WTC11 (cell line): Measurements from ENCODE around the gene AKT3. TPM values are rescaled to one million over a fixed set of nuclear protein-coding genes. Genes with fewer than 3 reads are reported as not detected.

Experiments used
- ATAC-seq: fragments of 200-7000 bp; cut with Tn5 transposase; 2 replicates; pipeline ENCODE4 v1.10.0; 2021; ENCODE audit warnings: mild to moderate bottlenecking, moderate library complexity
- CTCF ChIA-PET: fragments of 300-600 bp; sonication (Branson Sonifier 250); formaldehyde crosslinking; loops from one replicate; lab custom pipeline; 2021; ENCODE audit warnings: antibody characterized with exemption; lab: Charles Lee
- POLR2A ChIA-PET: fragments of 350-600 bp; sonication (Branson Sonifier 250); formaldehyde crosslinking; loops from one replicate; lab custom pipeline; 2021; ENCODE audit warnings: antibody characterized with exemption; lab: Charles Lee
- DNase-seq: peaks from one replicate; pipeline ENCODE4 v3.0.0; 2021; ENCODE audit warnings: low spot score
- H3K27ac Mint-ChIP-seq: 2 replicates; pipeline ENCODE4 v1.8.0; 2021; ENCODE audit warnings: mixed read lengths
- H3K27me3 Mint-ChIP-seq: 2 replicates; pipeline ENCODE4 v1.8.0; 2021; ENCODE audit warnings: low read depth, mild to moderate bottlenecking, moderate library complexity, mixed read lengths
- H3K36me3 Mint-ChIP-seq: 2 replicates; pipeline ENCODE4 v1.8.0; 2021; ENCODE audit warnings: mixed read lengths
- H3K4me1 Mint-ChIP-seq: 2 replicates; pipeline ENCODE4 v1.8.0; 2022; ENCODE audit warnings: mixed read lengths
- H3K4me3 Mint-ChIP-seq: 2 replicates; pipeline ENCODE4 v1.8.0; 2021; ENCODE audit warnings: mild to moderate bottlenecking, moderate library complexity, mixed read lengths
- H3K9me3 Mint-ChIP-seq: 2 replicates; pipeline ENCODE4 v1.8.0; 2021; ENCODE audit warnings: mixed read lengths
- EMX1 ChIP-seq: fragments of 250-450 bp; sonication (Bioruptor Pico); IDR thresholded peaks from 2 replicates; pipeline ENCODE4 v1.8.0; 2021; ENCODE audit warnings: mild to moderate bottlenecking
- HMGA2 ChIP-seq: fragments of 250-450 bp; sonication (Bioruptor Pico); IDR thresholded peaks from 2 replicates; pipeline ENCODE4 v1.4.0; 2021; ENCODE audit warnings: mild to moderate bottlenecking, moderate library complexity
- KAT7 ChIP-seq: sonication (generic); formaldehyde crosslinking; IDR thresholded peaks from 2 replicates; pipeline ENCODE4 v1.8.1; 2023; ENCODE audit warnings: missing genetic modification reagents, mild to moderate bottlenecking, borderline replicate concordance
- NR2C2 ChIP-seq: sonication (generic); formaldehyde crosslinking; IDR thresholded peaks from 2 replicates; pipeline ENCODE4 v1.8.0; 2022; ENCODE audit warnings: mild to moderate bottlenecking, missing genetic modification reagents
- RELA ChIP-seq: sonication (generic); formaldehyde crosslinking; IDR thresholded peaks from 2 replicates; pipeline ENCODE4 v1.8.1; 2022; ENCODE audit warnings: missing genetic modification reagents, mild to moderate bottlenecking, borderline replicate concordance
- SP1 ChIP-seq: sonication (generic); formaldehyde crosslinking; conservative IDR thresholded peaks from 2 replicates; pipeline ENCODE4 v1.8.1; 2022; ENCODE audit warnings: missing genetic modification reagents
- TEAD1 ChIP-seq: sonication (generic); formaldehyde crosslinking; IDR thresholded peaks from 2 replicates; pipeline ENCODE4 v1.8.0; 2022; ENCODE audit warnings: mild to moderate bottlenecking, missing genetic modification reagents
- ZBTB21 ChIP-seq: sonication (generic); formaldehyde crosslinking; IDR thresholded peaks from 2 replicates; pipeline ENCODE4 v1.8.1; 2023; ENCODE audit warnings: mild to moderate bottlenecking, missing genetic modification reagents, borderline replicate concordance
- ZNF121 ChIP-seq: sonication (generic); formaldehyde crosslinking; IDR thresholded peaks from 2 replicates; pipeline ENCODE4 v1.8.0; 2023; ENCODE audit warnings: missing genetic modification reagents
- ZNF219 ChIP-seq: sonication (generic); formaldehyde crosslinking; IDR thresholded peaks from 2 replicates; pipeline ENCODE4 v1.8.0; 2023; ENCODE audit warnings: missing genetic modification reagents, mild to moderate bottlenecking, borderline replicate concordance
- ZNF416 ChIP-seq: fragments of 250-450 bp; sonication (Bioruptor Pico); IDR thresholded peaks from 2 replicates; pipeline ENCODE4 v1.9.0; 2021; ENCODE audit warnings: mild to moderate bottlenecking, inconsistent platforms
- ZNF671 ChIP-seq: fragments of 250-450 bp; sonication (Bioruptor Pico); IDR thresholded peaks from 2 replicates; pipeline ENCODE4 v1.8.0; 2021; ENCODE audit warnings: mild to moderate bottlenecking
- total RNA-seq: library from RNA; stranded (reverse); gene quantifications from 3 replicates; pipeline ENCODE4 v1.2.3, GENCODE V29; 2021
- TF ChIP-seq, protein P1 (sequence below): fragments of 250-450 bp; sonication (Bioruptor Pico); IDR thresholded peaks from 2 replicates; pipeline ENCODE4 v1.9.0; 2021; ENCODE audit warnings: mild to moderate bottlenecking, borderline replicate concordance
- TF ChIP-seq, protein P2 (sequence below): fragments of 250-450 bp; sonication (Bioruptor Pico); IDR thresholded peaks from 2 replicates; pipeline ENCODE4 v1.9.0; 2021; ENCODE audit warnings: moderate library complexity, mild to moderate bottlenecking, inconsistent platforms, borderline replicate concordance
- TF ChIP-seq, protein P3 (sequence below): sonication (generic); formaldehyde crosslinking; IDR thresholded peaks from 2 replicates; pipeline ENCODE4 v1.8.1; 2022; ENCODE audit warnings: low read depth, mild to moderate bottlenecking, moderate library complexity, missing genetic modification reagents, borderline replicate concordance
- TF ChIP-seq, protein P4 (sequence below): sonication (generic); formaldehyde crosslinking; IDR thresholded peaks from 2 replicates; pipeline ENCODE4 v1.8.1; 2022; ENCODE audit warnings: missing genetic modification reagents, borderline replicate concordance
- TF ChIP-seq, protein P5 (sequence below): sonication (generic); formaldehyde crosslinking; IDR thresholded peaks from 2 replicates; pipeline ENCODE4 v1.8.0; 2022; ENCODE audit warnings: mild to moderate bottlenecking, missing genetic modification reagents

The AKT3 gene
- total RNA-seq, 1 experiment from 2014 or later, result 38.5 TPM

DNA sequence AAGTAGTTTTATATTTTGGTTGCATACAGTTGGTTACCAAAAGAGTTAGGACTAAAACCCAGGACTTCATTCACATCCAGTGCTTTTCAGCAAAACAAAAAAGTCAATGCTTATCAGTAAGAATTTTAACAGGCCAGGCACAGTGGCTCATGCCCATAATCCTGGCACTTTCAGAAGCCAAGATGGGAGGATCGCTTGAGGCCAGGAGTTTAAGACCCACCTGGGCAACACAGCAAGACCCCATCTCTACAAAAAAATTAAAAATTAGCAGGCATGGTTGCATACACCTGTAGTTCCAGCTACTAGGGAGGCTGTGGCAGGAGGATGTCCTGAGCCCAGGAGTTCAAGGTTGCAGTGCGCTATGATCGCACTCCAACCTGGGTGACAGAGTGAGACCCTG, 47.3 kb downstream of the AKT3 start:
- peaks cover 28% of the 10 kb centered on the region for H3K36me3 Mint-ChIP-seq
- DNase-seq (no peak), ATAC-seq (no peak)
- no peaks in the 10 kb centered on the region for H3K4me1 Mint-ChIP-seq
- no peak overlapping the region for H3K4me3 Mint-ChIP-seq
- ChIA-PET POLR2A (no interaction called here), CTCF (no interaction called here)
- TF ChIP-seq ZNF219 (CRISPR knock-in tag) (no peak), KAT7 (CRISPR knock-in tag) (no peak), ZBTB21 (no peak), ZNF671 (CRISPR knock-in tag) (no peak), RELA (CRISPR knock-in tag) (no peak), ZNF121 (CRISPR knock-in tag) (peak; percentile 58; the same call in 1 of the 2 replicates)
- TF ChIP-seq, protein P1, sequence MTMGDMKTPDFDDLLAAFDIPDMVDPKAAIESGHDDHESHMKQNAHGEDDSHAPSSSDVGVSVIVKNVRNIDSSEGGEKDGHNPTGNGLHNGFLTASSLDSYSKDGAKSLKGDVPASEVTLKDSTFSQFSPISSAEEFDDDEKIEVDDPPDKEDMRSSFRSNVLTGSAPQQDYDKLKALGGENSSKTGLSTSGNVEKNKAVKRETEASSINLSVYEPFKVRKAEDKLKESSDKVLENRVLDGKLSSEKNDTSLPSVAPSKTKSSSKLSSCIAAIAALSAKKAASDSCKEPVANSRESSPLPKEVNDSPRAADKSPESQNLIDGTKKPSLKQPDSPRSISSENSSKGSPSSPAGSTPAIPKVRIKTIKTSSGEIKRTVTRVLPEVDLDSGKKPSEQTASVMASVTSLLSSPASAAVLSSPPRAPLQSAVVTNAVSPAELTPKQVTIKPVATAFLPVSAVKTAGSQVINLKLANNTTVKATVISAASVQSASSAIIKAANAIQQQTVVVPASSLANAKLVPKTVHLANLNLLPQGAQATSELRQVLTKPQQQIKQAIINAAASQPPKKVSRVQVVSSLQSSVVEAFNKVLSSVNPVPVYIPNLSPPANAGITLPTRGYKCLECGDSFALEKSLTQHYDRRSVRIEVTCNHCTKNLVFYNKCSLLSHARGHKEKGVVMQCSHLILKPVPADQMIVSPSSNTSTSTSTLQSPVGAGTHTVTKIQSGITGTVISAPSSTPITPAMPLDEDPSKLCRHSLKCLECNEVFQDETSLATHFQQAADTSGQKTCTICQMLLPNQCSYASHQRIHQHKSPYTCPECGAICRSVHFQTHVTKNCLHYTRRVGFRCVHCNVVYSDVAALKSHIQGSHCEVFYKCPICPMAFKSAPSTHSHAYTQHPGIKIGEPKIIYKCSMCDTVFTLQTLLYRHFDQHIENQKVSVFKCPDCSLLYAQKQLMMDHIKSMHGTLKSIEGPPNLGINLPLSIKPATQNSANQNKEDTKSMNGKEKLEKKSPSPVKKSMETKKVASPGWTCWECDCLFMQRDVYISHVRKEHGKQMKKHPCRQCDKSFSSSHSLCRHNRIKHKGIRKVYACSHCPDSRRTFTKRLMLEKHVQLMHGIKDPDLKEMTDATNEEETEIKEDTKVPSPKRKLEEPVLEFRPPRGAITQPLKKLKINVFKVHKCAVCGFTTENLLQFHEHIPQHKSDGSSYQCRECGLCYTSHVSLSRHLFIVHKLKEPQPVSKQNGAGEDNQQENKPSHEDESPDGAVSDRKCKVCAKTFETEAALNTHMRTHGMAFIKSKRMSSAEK, result no peak
- TF ChIP-seq, protein P2, sequence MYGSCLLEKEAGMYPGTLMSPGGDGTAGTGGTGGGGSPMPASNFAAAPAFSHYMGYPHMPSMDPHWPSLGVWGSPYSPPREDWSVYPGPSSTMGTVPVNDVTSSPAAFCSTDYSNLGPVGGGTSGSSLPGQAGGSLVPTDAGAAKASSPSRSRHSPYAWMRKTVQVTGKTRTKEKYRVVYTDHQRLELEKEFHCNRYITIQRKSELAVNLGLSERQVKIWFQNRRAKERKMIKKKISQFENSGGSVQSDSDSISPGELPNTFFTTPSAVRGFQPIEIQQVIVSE (CRISPR knock-in tag), result no peak
- no peaks in the 10 kb centered on the region for H3K27me3 Mint-ChIP-seq
- H3K27ac Mint-ChIP-seq, result no peak overlapping the region
- H3K9me3 Mint-ChIP-seq, result peaks cover 27% of the 10 kb centered on the region

DNA sequence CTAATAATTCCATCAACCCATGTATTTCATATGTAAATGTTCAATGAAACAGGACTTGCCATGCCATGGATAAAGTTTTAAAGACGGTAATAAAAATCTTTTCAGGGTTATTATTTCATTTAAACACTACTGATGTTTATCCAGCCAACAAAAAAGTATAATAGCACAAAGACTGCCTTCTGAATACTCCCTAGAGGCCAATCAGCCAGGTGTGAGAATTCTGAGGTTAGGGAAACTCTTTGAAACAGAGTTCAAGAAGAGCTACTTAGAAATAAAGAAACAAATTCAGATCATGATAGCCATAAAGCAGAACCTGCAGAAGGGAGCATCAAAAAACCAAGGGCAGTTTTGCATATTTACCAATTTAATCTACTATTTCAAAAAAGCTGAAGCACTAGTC, 48.7 kb downstream of the AKT3 start:
- Mint-ChIP-seq H3K9me3 (peaks cover 13% of the 10 kb centered on the region), H3K27ac (no peak overlapping the region), H3K4me3 (no peak overlapping the region), H3K36me3 (peaks cover 15% of the 10 kb centered on the region; the same call in 1 of the 2 replicates), H3K27me3 (no peaks in the 10 kb centered on the region), H3K4me1 (no peaks in the 10 kb centered on the region)
- ATAC-seq (no peak), DNase-seq (no peak)
- POLR2A ChIA-PET, result no interaction called here
- CTCF ChIA-PET, result interaction anchor here (1.4 kb wide), 1 partner anchor 158 kb away, joined by 3 read pairs; no protein-coding TSS in a partner anchor
- TF ChIP-seq HMGA2 (no peak), TEAD1 (CRISPR knock-in tag) (no peak), NR2C2 (CRISPR knock-in tag) (no peak), ZNF416 (no peak), EMX1 (no peak), SP1 (CRISPR knock-in tag) (no peak)
- TF ChIP-seq, protein P3, sequence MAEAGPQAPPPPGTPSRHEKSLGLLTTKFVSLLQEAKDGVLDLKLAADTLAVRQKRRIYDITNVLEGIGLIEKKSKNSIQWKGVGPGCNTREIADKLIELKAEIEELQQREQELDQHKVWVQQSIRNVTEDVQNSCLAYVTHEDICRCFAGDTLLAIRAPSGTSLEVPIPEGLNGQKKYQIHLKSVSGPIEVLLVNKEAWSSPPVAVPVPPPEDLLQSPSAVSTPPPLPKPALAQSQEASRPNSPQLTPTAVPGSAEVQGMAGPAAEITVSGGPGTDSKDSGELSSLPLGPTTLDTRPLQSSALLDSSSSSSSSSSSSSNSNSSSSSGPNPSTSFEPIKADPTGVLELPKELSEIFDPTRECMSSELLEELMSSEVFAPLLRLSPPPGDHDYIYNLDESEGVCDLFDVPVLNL (CRISPR knock-in tag), result no peak
- TF ChIP-seq, protein P4, sequence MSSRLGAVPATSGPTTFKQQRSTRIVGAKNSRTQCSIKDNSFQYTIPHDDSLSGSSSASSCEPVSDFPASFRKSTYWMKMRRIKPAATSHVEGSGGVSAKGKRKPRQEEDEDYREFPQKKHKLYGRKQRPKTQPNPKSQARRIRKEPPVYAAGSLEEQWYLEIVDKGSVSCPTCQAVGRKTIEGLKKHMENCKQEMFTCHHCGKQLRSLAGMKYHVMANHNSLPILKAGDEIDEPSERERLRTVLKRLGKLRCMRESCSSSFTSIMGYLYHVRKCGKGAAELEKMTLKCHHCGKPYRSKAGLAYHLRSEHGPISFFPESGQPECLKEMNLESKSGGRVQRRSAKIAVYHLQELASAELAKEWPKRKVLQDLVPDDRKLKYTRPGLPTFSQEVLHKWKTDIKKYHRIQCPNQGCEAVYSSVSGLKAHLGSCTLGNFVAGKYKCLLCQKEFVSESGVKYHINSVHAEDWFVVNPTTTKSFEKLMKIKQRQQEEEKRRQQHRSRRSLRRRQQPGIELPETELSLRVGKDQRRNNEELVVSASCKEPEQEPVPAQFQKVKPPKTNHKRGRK (CRISPR knock-in tag), result no peak
- TF ChIP-seq, protein P5, sequence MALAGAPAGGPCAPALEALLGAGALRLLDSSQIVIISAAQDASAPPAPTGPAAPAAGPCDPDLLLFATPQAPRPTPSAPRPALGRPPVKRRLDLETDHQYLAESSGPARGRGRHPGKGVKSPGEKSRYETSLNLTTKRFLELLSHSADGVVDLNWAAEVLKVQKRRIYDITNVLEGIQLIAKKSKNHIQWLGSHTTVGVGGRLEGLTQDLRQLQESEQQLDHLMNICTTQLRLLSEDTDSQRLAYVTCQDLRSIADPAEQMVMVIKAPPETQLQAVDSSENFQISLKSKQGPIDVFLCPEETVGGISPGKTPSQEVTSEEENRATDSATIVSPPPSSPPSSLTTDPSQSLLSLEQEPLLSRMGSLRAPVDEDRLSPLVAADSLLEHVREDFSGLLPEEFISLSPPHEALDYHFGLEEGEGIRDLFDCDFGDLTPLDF (CRISPR knock-in tag), result no peak
